Activated naive CD8-positive, alpha-beta T cell treated with anti-CD3 and anti-CD28 coated beads, Interleukin-2, amount 10 ng/mL, durations not matched to agents 7 days and 5 days (primary cell): Measurements from ENCODE around the gene GABARAP. TPM values are rescaled to one million over a fixed set of nuclear protein-coding genes. Genes with fewer than 3 reads are reported as not detected.

Experiments
- ATAC-seq: fragments of 150-1000 bp; cut with Tn5 transposase; one replicate; pipeline ENCODE4 v1.10.0; 2021; ENCODE audit warnings: low read depth, moderate library complexity
- POLR2A ChIA-PET: fragments of 350-600 bp; sonication (Branson Sonifier 250); formaldehyde crosslinking; loops from one replicate; lab custom pipeline; 2021; ENCODE audit warnings: antibody characterized with exemption; lab: Charles Lee
- DNase-seq: peaks from one replicate; pipeline ENCODE4 v3.0.0; 2021
- H3K27ac Mint-ChIP-seq: one replicate; pipeline ENCODE4 v1.8.0; 2022; ENCODE audit warnings: mild to moderate bottlenecking, mixed read lengths
- H3K27me3 Mint-ChIP-seq: one replicate; pipeline ENCODE4 v1.8.0; 2022; ENCODE audit warnings: mild to moderate bottlenecking, moderate library complexity, mixed read lengths
- H3K36me3 Mint-ChIP-seq: one replicate; pipeline ENCODE4 v1.8.0; 2021; ENCODE audit warnings: mild to moderate bottlenecking, mixed read lengths
- H3K4me1 Mint-ChIP-seq: one replicate; pipeline ENCODE4 v1.8.0; 2021; ENCODE audit warnings: mixed read lengths
- H3K4me3 Mint-ChIP-seq: one replicate; pipeline ENCODE4 v1.8.0; 2022; ENCODE audit warnings: mild to moderate bottlenecking, moderate library complexity, mixed read lengths
- H3K9me3 Mint-ChIP-seq: one replicate; pipeline ENCODE4 v1.8.0; 2021; ENCODE audit warnings: mixed read lengths
- total RNA-seq, 2 experiments: library from RNA; stranded (reverse); gene quantifications; one replicate each; pipeline ENCODE4 v1.2.3, GENCODE V29; 2021

GABARAP gene
- total RNA-seq, 2 experiments from 2014 or later = 244 to 251 TPM

DNA sequence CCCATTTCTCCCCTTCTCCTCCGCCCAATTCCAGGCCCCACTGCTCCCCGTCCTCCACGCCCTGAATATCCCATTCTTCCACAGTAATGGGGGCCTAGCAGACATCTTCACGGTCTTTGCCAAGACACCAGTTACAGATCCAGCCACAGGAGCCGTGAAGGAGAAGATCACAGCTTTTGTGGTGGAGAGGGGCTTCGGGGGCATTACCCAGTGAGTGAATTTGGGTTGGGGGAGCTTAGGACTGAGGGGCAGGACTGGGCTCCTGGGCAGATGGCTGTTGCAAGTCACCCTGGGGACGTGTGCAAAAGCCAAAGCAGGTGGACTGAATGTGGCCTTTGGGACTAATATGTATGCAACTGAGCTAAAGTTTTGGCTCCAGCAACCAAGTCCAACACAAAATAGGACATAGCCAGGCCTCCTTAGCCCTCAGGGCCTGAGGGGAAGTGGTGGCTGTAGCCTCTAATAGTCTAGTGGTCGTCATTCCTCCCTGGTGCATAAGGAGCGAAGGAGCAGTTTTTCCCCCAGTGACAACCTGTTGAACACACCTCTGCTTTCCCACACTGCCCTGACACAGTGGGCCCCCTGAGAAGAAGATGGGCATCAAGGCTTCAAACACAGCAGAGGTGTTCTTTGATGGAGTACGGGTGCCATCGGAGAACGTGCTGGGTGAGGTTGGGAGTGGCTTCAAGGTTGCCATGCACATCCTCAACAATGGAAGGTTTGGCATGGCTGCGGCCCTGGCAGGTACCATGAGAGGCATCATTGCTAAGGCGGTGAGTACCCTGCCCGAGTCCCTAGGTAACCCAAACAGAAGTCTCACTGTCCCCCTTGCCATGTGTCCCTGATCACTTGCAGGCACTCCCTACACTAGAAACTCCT, 19.9 kb downstream of the GABARAP start:
- no peak overlapping the region for H3K4me3 Mint-ChIP-seq
- H3K27me3 Mint-ChIP-seq = no peaks in the 10 kb centered on the region
- H3K36me3 Mint-ChIP-seq = peaks cover 5% of the 10 kb centered on the region
- peak overlapping the region; percentile 40 for H3K27ac Mint-ChIP-seq
- no peaks in the 10 kb centered on the region for H3K9me3 Mint-ChIP-seq
- POLR2A ChIA-PET = interaction anchor here (8.9 kb wide), 1 partner anchor 15 kb away, joined by 162 read pairs; the partner anchor contains the start of genes DVL2, GABARAP and PHF23
- ATAC-seq (no peak), DNase-seq (no peak)
- peaks cover 30% of the 10 kb centered on the region for H3K4me1 Mint-ChIP-seq

DNA sequence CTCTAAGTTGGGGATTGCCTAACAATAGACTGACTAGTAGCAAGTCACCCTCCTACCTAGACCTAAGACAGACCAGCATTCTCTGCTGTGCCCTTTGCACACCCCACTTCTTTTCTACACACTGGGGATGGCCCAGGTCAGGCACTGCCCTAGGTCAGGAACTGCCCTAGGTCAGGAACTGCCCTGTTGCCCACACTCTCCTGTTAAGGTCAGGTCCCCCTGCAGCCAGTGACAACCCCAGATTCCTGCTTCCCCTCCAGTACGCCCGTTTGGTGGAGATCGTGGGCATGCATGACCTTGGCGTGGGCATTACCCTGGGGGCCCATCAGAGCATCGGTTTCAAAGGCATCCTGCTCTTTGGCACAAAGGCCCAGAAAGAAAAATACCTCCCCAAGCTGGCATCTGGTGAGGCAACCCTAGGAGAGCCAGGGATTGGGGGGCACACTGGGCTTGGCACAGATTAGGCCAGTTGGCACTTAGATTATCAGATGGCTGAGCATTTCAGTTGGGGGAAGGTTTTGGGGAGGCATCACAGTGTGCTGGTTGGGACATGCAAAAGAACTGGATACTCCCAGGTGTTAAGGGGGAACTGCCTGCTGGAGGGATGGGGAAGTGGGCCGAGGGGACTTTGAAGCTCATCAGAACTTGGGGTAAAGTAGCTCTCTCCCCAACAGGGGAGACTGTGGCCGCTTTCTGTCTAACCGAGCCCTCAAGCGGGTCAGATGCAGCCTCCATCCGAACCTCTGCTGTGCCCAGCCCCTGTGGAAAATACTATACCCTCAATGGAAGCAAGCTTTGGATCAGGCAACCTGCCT, 20.8 kb downstream of the GABARAP start:
- POLR2A ChIA-PET = interaction anchor here (0.8 to 8.9 kb wide), 8 partner anchors 16 to 186 kb away, joined by 3 to 162 read pairs (median 5); partner anchors contain the start of genes ACAP1, CTDNEP1, DVL2 and ELP5
- H3K4me3 Mint-ChIP-seq = peak overlapping the region; percentile 97
- H3K27ac Mint-ChIP-seq = peak overlapping the region; percentile 95
- H3K36me3 Mint-ChIP-seq = peaks cover 5% of the 10 kb centered on the region
- H3K4me1 Mint-ChIP-seq = peaks cover 33% of the 10 kb centered on the region
- no peaks in the 10 kb centered on the region for H3K27me3 Mint-ChIP-seq
- H3K9me3 Mint-ChIP-seq = no peaks in the 10 kb centered on the region
- ATAC-seq (no peak), DNase-seq (no peak)

DNA sequence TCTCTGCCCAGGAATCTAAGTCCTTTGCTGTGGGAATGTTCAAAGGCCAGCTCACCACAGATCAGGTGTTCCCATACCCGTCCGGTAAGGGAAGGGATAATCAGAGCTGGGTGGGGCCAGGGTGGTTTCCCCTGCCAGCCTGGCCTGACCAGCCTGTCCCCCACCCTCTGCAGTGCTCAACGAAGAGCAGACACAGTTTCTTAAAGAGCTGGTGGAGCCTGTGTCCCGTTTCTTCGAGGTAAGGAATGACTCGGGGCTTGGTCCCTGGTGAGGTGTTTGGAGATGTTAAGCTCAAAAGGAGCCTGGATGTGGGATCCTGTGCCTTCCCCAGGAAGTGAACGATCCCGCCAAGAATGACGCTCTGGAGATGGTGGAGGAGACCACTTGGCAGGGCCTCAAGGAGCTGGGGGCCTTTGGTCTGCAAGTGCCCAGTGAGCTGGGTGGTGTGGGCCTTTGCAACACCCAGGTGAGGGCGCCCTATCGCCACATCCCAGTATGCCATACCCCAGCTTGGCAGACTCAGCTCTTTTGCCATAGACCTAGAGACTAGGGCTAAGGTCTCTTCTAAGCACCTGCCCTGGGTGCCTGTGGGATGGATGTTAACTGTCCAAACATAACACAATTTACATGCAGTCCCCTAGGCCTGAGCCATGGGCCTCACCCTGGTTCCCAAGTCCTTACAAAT, 21.5 kb downstream of the GABARAP start:
- Mint-ChIP-seq H3K4me3 (peak overlapping the region; percentile 97), H3K4me1 (peaks cover 41% of the 10 kb centered on the region), H3K36me3 (peaks cover 5% of the 10 kb centered on the region), H3K27me3 (no peaks in the 10 kb centered on the region), H3K27ac (peak overlapping the region; percentile 95), H3K9me3 (no peaks in the 10 kb centered on the region)
- ATAC-seq = peak; percentile 54
- DNase-seq = peak; percentile 71
- POLR2A ChIA-PET = interaction anchor here (0.8 to 8.9 kb wide), 8 partner anchors 16 to 185 kb away, joined by 3 to 162 read pairs (median 5); partner anchors contain the start of genes ACAP1, CTDNEP1, DVL2 and ELP5

DNA sequence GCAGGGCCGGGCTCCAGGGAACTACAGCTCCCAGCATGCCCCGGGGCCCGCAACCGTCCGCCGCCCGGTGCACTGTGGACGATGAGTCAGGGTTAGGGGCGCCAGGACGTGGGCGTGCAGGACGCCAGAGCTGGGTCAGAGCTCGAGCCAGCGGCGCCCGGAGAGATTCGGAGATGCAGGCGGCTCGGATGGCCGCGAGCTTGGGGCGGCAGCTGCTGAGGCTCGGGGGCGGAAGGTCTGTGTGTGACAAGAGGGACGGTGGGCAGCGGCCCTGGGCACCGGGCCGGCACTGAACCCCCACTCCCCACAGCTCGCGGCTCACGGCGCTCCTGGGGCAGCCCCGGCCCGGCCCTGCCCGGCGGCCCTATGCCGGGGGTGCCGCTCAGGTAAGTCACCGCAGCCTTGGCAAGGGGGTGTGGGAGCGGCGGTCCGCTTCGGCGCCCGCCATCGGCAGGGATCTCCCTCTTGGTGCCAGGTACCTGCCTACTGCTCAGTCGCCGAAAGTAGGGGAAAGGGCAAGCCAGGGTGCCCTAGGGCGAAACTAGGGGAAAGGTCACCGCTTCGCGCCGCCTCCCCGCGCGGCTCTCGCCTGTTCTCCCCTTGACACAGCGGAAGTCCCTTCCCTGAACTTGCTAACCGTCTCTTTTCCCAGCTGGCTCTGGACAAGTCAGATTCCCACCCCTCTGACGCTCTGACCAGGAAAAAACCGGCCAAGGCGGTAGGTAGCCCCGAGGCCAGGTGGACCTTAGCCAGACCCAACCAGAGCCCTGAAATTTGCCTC, 22.2 kb downstream of the GABARAP start, which contains the start of the genes ACADVL and DLG4:
Gene ACADVL (plus strand): TSS at position 127 of the 781 bp plus-strand sequence. CDS start 47 bp downstream, at position 174.
Gene DLG4 (minus strand): TSS at position 25 of the 781 bp plus-strand sequence.
- peak within 1 kb of the TSS; percentile 95 for H3K27ac Mint-ChIP-seq
- H3K27me3 Mint-ChIP-seq = no peaks in the 10 kb centered on the region
- peak within 1 kb of the TSS; percentile 97 for H3K4me3 Mint-ChIP-seq
- peak; percentile 74 for ATAC-seq
- peak; percentile 82 for DNase-seq
- peaks cover 42% of the 10 kb centered on the region for H3K4me1 Mint-ChIP-seq
- POLR2A ChIA-PET = interaction anchor here (0.6 to 8.9 kb wide), 13 partner anchors 10 to 185 kb away, joined by 3 to 162 read pairs (median 3); partner anchors contain the start of genes ACAP1, CTDNEP1, DVL2 and ELP5
- no peaks in the 10 kb centered on the region for H3K9me3 Mint-ChIP-seq
- H3K36me3 Mint-ChIP-seq = peaks cover 3% of the 10 kb centered on the region

GRCh38 chr17:7219229-7219811, 22.9 kb downstream of the GABARAP start:
- H3K27ac Mint-ChIP-seq = peak overlapping the region; percentile 95
- H3K36me3 Mint-ChIP-seq = peaks cover 3% of the 10 kb centered on the region
- no peaks in the 10 kb centered on the region for H3K9me3 Mint-ChIP-seq
- POLR2A ChIA-PET = interaction anchor here (0.6 to 8.9 kb wide), 10 partner anchors 9 to 184 kb away, joined by 3 to 162 read pairs (median 3); partner anchors contain the start of genes ACAP1, CTDNEP1, DVL2 and ELP5
- no peak for DNase-seq
- H3K27me3 Mint-ChIP-seq = no peaks in the 10 kb centered on the region
- peaks cover 49% of the 10 kb centered on the region for H3K4me1 Mint-ChIP-seq
- H3K4me3 Mint-ChIP-seq = peak overlapping the region; percentile 97
- ATAC-seq = no peak

GRCh38 chr17:7218758-7219157, 23.5 kb downstream of the GABARAP start:
- ATAC-seq = no peak
- no peak for DNase-seq
- H3K4me3 Mint-ChIP-seq = peak overlapping the region; percentile 88
- H3K27ac Mint-ChIP-seq = peak overlapping the region; percentile 73
- no peaks in the 10 kb centered on the region for H3K27me3 Mint-ChIP-seq
- peaks cover 55% of the 10 kb centered on the region for H3K4me1 Mint-ChIP-seq
- H3K9me3 Mint-ChIP-seq = no peaks in the 10 kb centered on the region
- peaks cover 3% of the 10 kb centered on the region for H3K36me3 Mint-ChIP-seq
- POLR2A ChIA-PET = interaction anchor here (1.2 to 8.9 kb wide), 4 partner anchors 8 to 32 kb away, joined by 3 to 162 read pairs (median 10); partner anchors contain the start of genes CTDNEP1, DVL2, ELP5 and GABARAP

DNA sequence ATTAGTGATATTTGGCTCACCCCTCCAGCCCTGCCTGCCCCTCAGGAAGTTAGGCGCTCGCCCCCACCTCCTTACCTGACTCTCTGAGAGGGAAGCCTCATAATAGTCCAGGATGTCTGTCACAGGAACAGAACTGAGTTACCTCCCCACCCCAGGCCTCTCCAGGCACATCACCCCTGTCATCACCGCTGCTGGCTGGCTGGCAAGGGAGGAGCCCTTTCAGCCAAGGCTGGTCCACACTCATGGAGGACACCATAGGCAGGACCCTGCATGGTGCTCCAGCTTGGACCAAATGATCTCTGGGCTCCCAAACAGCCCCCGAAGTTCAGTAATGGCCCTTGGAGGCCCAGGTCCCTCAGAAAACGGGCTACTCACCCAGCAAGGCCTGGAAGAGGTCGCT, 24.1 kb downstream of the GABARAP start:
- ATAC-seq (no peak), DNase-seq (no peak)
- Mint-ChIP-seq H3K36me3 (peaks cover 1% of the 10 kb centered on the region), H3K4me1 (peaks cover 60% of the 10 kb centered on the region), H3K9me3 (no peaks in the 10 kb centered on the region), H3K27me3 (no peaks in the 10 kb centered on the region), H3K4me3 (peak overlapping the region; percentile 88), H3K27ac (peak overlapping the region; percentile 73)
- POLR2A ChIA-PET = interaction anchor here (1.5 to 8.9 kb wide), 2 partner anchors 14 to 19 kb away, joined by 3 to 162 read pairs; partner anchors contain the start of genes DVL2, GABARAP and PHF23

- no peaks in the 10 kb centered on the region for H3K27me3 Mint-ChIP-seq
- peaks cover 1% of the 10 kb centered on the region for H3K36me3 Mint-ChIP-seq
- POLR2A ChIA-PET = interaction anchor here (0.5 to 8.9 kb wide), 2 partner anchors 20 to 133 kb away, joined by 3 to 162 read pairs; partner anchors contain the start of genes DVL2, GABARAP and PHF23
- DNase-seq = peak; percentile 47
- H3K4me3 Mint-ChIP-seq = peak overlapping the region; percentile 97
- no peak for ATAC-seq
- H3K4me1 Mint-ChIP-seq = peaks cover 61% of the 10 kb centered on the region
- H3K9me3 Mint-ChIP-seq = no peaks in the 10 kb centered on the region
- H3K27ac Mint-ChIP-seq = peak overlapping the region; percentile 73
Measured at GRCh38 chr17:7217113-7217987, 24.9 kb downstream of the GABARAP start.

DNA sequence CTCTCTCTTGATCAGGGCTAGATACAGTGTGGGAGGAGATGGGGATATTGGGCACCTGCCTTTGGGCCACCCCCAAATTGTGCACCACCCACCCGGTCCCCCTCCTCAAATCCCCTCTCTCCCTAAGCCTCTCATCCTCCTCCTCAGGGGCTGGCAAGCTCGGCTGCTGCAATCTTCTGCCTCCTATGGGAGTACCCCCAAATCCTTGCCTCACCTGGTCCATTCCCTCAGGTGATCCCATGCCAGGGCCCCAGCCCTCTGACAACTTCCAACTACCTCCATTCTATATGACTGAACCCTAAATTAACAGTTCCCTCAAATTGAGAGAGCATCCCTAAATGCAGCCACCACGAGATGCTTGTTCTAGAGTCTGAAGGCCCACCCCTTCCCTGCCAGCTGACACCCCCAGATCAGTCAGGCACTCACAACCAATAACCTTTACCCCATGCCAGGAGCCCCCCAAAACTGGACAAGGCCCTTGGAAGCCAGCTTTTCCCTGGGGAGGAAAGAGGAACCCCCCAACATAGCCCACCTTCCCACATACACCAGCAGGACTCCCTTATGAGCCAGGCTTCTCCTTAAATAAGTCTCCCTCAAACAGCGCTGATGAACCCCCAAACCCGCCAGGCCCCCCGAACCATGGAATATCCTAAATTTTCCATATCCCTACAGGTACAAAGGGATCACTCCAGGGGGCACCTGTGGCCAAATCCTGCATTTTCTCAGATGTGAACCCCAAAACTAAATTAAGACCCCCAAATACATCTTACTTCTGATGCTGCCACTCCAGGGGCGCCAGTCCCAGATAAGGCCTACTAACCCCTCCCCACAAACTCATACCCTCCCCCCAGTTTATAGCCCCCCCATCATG, 25.8 kb downstream of the GABARAP start:
- Mint-ChIP-seq H3K27me3 (no peaks in the 10 kb centered on the region), H3K27ac (peak overlapping the region; percentile 39), H3K4me1 (peaks cover 64% of the 10 kb centered on the region), H3K9me3 (no peaks in the 10 kb centered on the region), H3K4me3 (peak overlapping the region; percentile 97), H3K36me3 (peaks cover 1% of the 10 kb centered on the region)
- no peak for DNase-seq
- POLR2A ChIA-PET = interaction anchor here (0.9 to 8.9 kb wide), 5 partner anchors 9 to 181 kb away, joined by 3 to 162 read pairs (median 8); partner anchors contain the start of genes DVL2, GABARAP, PHF23 and SLC16A13
- no peak for ATAC-seq
